SK-N-SH treated with all-trans-retinoic acid at 6 μM for 48 hours (cell line): Measurements from ENCODE around the gene C22orf23.
A peak's percentile ranks its signal among the peaks of the same experiment; 100 is the strongest.
"Not testable (repeated sequence)": the region's sequence is repeated elsewhere in the genome, so short reads cannot be mapped to it uniquely, and the experiment has no call there.

Experiments
- ATAC-seq: fragments of 200-7000 bp; cut with Tn5 transposase; 3 replicates; pipeline ENCODE4 v1.9.1; 2020; ENCODE audit warnings: mild to moderate bottlenecking, moderate library complexity
- ARNTL ChIP-seq: fragments of 450-650 bp; formaldehyde crosslinking; IDR thresholded peaks from 2 replicates; pipeline ENCODE4 v1.5.0; 2020; ENCODE audit warnings: low read depth, mild to moderate bottlenecking, moderate library complexity, borderline replicate concordance
- BACH2 ChIP-seq: fragments of 250-450 bp; sonication (Bioruptor Pico); IDR thresholded peaks from 2 replicates; pipeline ENCODE4 v1.9.0; 2021; ENCODE audit warnings: mild to moderate bottlenecking, borderline replicate concordance
- CSDC2 ChIP-seq: fragments of 250-450 bp; sonication (Bioruptor Pico); IDR thresholded peaks from 2 replicates; pipeline ENCODE4 v1.5.0; 2020; ENCODE audit warnings: mild to moderate bottlenecking, moderate library complexity
- CSRNP3 ChIP-seq: fragments of 250-450 bp; sonication (Bioruptor Pico); IDR thresholded peaks from 2 replicates; pipeline ENCODE4 v1.5.1; 2021; ENCODE audit warnings: mild to moderate bottlenecking, moderate library complexity
- ESRRG ChIP-seq: fragments of 250-450 bp; sonication (Bioruptor Pico); IDR thresholded peaks from 2 replicates; pipeline ENCODE4 v1.6.1; 2021; ENCODE audit warnings: mild to moderate bottlenecking
- GLIS3 ChIP-seq: fragments of 250-450 bp; sonication (Bioruptor Pico); IDR thresholded peaks from 2 replicates; pipeline ENCODE4 v1.5.0; 2020; ENCODE audit warnings: mild to moderate bottlenecking, moderate library complexity
- ISL1 ChIP-seq: fragments of 250-450 bp; sonication (Bioruptor Pico); IDR thresholded peaks from 2 replicates; pipeline ENCODE4 v2.1.2; 2022; ENCODE audit warnings: mild to moderate bottlenecking, moderate library complexity
- PPARA ChIP-seq: fragments of 250-450 bp; sonication (Bioruptor Pico); IDR thresholded peaks from 2 replicates; pipeline ENCODE4 v1.5.0; 2020; ENCODE audit warnings: mild to moderate bottlenecking, borderline replicate concordance
- RARB ChIP-seq: fragments of 250-450 bp; sonication (Bioruptor Pico); IDR thresholded peaks from 2 replicates; pipeline ENCODE4 v1.8.0; 2021; ENCODE audit warnings: mild to moderate bottlenecking, moderate library complexity
- SNAI2 ChIP-seq: fragments of 250-450 bp; sonication (Bioruptor Pico); IDR thresholded peaks from 2 replicates; pipeline ENCODE4 v1.5.0; 2020; ENCODE audit warnings: mild to moderate bottlenecking, moderate library complexity
- TOX ChIP-seq: fragments of 250-450 bp; sonication (Bioruptor Pico); IDR thresholded peaks from 2 replicates; pipeline ENCODE4 v1.8.0; 2021; ENCODE audit warnings: mild to moderate bottlenecking, moderate library complexity, borderline replicate concordance
- TSHZ2 ChIP-seq: fragments of 250-450 bp; sonication (Bioruptor Pico); IDR thresholded peaks from 2 replicates; pipeline ENCODE4 v1.5.0; 2020; ENCODE audit warnings: mild to moderate bottlenecking, moderate library complexity
- ZC3H10 ChIP-seq: fragments of 250-450 bp; sonication (Bioruptor Pico); IDR thresholded peaks from 2 replicates; pipeline ENCODE4 v1.5.1; 2021; ENCODE audit warnings: mild to moderate bottlenecking, moderate library complexity
- ZFP3 ChIP-seq: fragments of 250-450 bp; sonication (Bioruptor Pico); IDR thresholded peaks from 2 replicates; pipeline ENCODE4 v1.5.0; 2020; ENCODE audit warnings: mild to moderate bottlenecking, moderate library complexity
- ZFP30 ChIP-seq: fragments of 450-650 bp; formaldehyde crosslinking; IDR thresholded peaks from 2 replicates; pipeline ENCODE4 v1.5.0; 2022; ENCODE audit warnings: mild to moderate bottlenecking, moderate library complexity
- ZNF565 ChIP-seq: fragments of 450-650 bp; formaldehyde crosslinking; conservative IDR thresholded peaks from 2 replicates; pipeline ENCODE4 v1.5.0; 2020; ENCODE audit warnings: low read depth, mild to moderate bottlenecking, moderate library complexity
- ZNF70 ChIP-seq: fragments of 450-650 bp; formaldehyde crosslinking; IDR thresholded peaks from 2 replicates; pipeline ENCODE4 v1.5.0; 2020; ENCODE audit warnings: mild to moderate bottlenecking, moderate library complexity
- TF ChIP-seq, protein P1 (sequence below): fragments of 250-450 bp; sonication (Bioruptor Pico); IDR thresholded peaks from 2 replicates; pipeline ENCODE4 v1.5.1; 2020; ENCODE audit warnings: low read depth, mild to moderate bottlenecking, moderate library complexity

C22orf23 gene

GRCh38 chr22:37954686-37955085 lies 1.3 kb upstream of the C22orf23 start:
- ATAC-seq: no peak
- no peak for TF ChIP-seq TSHZ2 (CRISPR knock-in tag)
- no peak for TF ChIP-seq SNAI2 (CRISPR knock-in tag)
- no peak for TF ChIP-seq ZFP3 (CRISPR knock-in tag)
- no peak for TF ChIP-seq ZFP30 (CRISPR knock-in tag)
- TF ChIP-seq, protein P1, sequence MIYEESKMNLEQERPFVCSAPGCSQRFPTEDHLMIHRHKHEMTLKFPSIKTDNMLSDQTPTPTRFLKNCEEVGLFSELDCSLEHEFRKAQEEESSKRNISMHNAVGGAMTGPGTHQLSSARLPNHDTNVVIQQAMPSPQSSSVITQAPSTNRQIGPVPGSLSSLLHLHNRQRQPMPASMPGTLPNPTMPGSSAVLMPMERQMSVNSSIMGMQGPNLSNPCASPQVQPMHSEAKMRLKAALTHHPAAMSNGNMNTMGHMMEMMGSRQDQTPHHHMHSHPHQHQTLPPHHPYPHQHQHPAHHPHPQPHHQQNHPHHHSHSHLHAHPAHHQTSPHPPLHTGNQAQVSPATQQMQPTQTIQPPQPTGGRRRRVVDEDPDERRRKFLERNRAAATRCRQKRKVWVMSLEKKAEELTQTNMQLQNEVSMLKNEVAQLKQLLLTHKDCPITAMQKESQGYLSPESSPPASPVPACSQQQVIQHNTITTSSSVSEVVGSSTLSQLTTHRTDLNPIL (CRISPR knock-in tag): no peak
- no peak for TF ChIP-seq ZNF70 (CRISPR knock-in tag)
- no peak for TF ChIP-seq ZC3H10
- TF ChIP-seq TOX (CRISPR knock-in tag): no peak
- TF ChIP-seq GLIS3 (CRISPR knock-in tag): no peak

GRCh38 chr22:37953062-37953436 lies 352 bp downstream of the C22orf23 start:
- ATAC-seq: peak; percentile 80
- no peak for TF ChIP-seq CSRNP3 (CRISPR knock-in tag)
- no peak for TF ChIP-seq PPARA
- TF ChIP-seq ISL1: no peak
- TF ChIP-seq ARNTL: no peak
- no peak for TF ChIP-seq RARB (CRISPR knock-in tag)
- no peak for TF ChIP-seq ZNF565 (CRISPR knock-in tag)
- no peak for TF ChIP-seq GLIS3 (CRISPR knock-in tag)

DNA sequence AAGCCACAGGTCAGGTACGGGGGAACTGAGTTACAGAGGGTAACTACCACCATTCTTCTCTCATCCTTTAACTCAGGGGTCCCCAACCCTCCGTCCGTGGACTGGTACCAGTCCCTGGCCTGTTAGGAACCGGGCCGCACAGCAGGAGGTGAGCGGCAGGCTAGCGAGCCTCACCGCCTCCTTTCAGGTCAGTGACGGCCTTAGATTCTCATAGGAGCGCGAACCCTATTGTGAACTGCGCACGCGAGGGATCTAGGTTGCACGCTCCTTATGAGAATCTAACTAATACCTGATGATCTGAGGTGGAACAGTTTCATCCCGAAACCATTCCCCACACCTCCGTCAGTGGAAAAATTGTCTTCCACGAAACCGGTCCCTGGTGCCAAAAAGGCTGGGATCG lies 772 bp downstream of the C22orf23 start:
- not testable (repeated sequence) for ATAC-seq

GRCh38 chr22:37951305-37951704 lies 2.1 kb downstream of the C22orf23 start:
- TF ChIP-seq CSRNP3 (CRISPR knock-in tag) (no peak), CSDC2 (CRISPR knock-in tag) (no peak), ISL1 (no peak), ZNF70 (CRISPR knock-in tag) (no peak), ZNF565 (CRISPR knock-in tag) (no peak), ZFP30 (CRISPR knock-in tag) (no peak)
- TF ChIP-seq, all 23 proteins: peak for 0
- no peak for ATAC-seq

DNA sequence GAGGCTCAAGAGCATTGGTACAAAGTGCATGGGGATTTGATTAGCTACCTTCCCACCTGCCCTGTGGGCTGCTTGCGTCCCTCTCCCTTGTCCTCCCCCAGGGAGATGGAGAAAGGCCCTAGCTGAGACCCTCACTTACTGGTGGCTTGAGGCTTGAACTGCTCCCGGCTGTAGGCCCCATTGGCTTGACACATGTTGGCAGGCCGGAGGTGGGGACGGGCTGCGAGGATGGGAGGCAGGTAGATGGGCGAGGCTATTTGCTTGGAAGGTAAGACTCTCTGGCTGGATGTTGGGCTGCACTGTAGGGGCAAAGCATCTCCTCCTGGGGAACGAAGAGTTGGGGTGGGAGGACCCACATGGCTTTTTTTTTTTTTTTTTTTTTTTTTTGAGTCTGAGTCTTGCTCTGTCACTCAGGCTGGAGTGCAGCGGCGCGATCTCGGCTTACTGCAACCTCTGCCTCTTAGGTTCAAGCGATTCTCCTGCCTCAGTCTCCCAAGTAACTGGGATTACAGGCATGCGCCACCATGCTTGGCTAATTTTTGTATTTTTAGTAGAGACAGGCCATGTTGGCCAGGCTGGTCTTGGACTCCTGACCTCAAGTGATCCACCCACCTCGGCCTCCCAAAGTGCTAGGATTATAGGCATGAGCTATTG lies 6.1 kb downstream of the C22orf23 start:
- not testable (repeated sequence) for ATAC-seq

DNA sequence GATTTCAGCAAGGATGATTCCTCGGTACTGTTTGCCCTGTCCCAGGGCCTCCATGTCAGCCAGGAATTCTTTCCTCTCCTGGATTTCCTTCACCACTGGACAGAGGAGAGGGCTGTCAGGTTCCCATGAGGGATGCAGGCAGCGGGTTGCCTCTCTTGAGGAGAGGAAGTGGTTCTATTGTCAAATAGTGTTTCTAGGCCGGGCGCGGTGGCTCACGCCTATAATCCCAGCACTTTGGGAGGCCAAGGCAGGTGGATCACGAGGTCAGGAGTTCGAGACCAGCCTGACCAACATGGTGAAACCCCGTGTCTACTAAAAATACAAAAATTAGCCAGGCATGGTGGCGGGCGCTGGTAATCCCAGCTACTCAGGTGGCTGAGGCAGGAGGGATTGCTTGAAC lies 9.0 kb downstream of the C22orf23 start:
- not testable (repeated sequence) for ATAC-seq

DNA sequence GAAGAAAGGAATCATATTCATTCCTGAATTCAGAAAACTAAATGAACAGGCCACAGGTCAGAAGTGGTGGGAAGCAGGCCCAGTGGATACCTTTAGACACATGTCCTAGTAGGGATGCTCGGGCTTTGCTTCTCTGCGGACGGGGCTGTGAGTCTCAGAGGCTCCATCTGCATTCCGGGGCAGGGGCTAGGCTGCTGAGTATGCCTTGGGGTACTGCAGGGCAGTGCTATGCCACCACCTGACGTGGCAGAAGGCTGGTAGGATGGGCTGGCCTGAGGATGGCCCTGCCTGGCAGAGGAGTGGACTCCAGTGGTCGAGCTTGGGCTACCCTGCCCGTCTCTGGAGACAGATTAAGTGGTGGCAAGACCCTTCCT lies 9.6 kb downstream of the C22orf23 start:
- ATAC-seq: no peak
- TF ChIP-seq ZFP3 (CRISPR knock-in tag) (no peak), SNAI2 (CRISPR knock-in tag) (no peak), BACH2 (CRISPR knock-in tag) (no peak), ESRRG (CRISPR knock-in tag) (no peak), TOX (CRISPR knock-in tag) (no peak), TSHZ2 (CRISPR knock-in tag) (no peak)
